Memory B cell (primary cell): ENCODE measurements around the gene CARMIL3.
A peak's percentile ranks its signal among the peaks of the same experiment; 100 is the strongest.

Source experiments
- ATAC-seq: fragments of 150-1000 bp; cut with Tn5 transposase; 2 replicates; pipeline ENCODE4 v1.10.0; 2021; ENCODE audit warnings: low read depth, mild to moderate bottlenecking, moderate library complexity
- DNase-seq, 2 donors: peaks; one replicate each; pipeline ENCODE4 v3.0.0; 2022; ENCODE audit warnings: low spot score in 2 of 2
- H3K27ac Mint-ChIP-seq: one replicate; pipeline ENCODE4 v1.8.0; 2022; ENCODE audit warnings: mild to moderate bottlenecking, moderate library complexity, mixed read lengths
- H3K27me3 Mint-ChIP-seq: one replicate; pipeline ENCODE4 v1.8.0; 2022; ENCODE audit warnings: mixed read lengths
- H3K36me3 Mint-ChIP-seq: one replicate; pipeline ENCODE4 v1.8.0; 2022; ENCODE audit warnings: mild to moderate bottlenecking, mixed read lengths
- H3K4me1 Mint-ChIP-seq: one replicate; pipeline ENCODE4 v1.8.0; 2022; ENCODE audit warnings: mixed read lengths
- H3K4me3 Mint-ChIP-seq: one replicate; pipeline ENCODE4 v1.8.0; 2022; ENCODE audit warnings: mild to moderate bottlenecking, moderate library complexity, mixed read lengths
- H3K9me3 Mint-ChIP-seq: one replicate; pipeline ENCODE4 v1.8.0; 2022; ENCODE audit warnings: mixed read lengths

CARMIL3 gene

DNA sequence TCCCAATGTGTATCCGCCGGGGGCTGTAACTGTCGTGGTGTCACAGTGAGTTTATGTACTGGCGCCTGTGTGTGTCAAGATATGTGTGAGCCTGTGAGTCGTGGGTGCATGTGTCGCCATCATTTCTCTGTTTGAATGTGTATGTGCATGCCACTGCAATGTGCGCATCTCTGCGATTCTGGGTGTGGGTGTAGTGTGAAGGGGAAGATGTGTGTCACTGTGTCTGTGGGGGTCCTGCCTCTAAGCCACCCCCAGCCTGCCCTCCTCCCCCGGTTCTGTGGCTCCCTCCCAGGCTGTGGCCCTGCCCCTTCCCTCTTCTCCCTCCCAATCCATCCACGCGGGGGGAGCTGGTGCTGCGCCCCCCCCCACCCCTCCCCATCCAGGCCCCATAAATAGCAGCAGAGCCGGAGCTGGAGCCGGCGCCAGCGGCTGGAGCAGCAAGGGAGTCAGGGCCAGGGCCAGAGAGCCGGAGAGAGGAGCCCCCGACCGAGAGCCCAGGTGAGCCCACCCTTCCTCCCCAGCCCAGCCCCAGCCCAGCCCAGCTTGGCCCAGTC is 19.4 kb downstream of the CARMIL3 start, which contains the start of gene CPNE6:
Gene CPNE6, plus strand, starts transcription at position 419 of the 554 bp plus-strand sequence. CDS start 1,375 bp downstream, outside the sequence.
- Mint-ChIP-seq H3K4me3 (no peak within 1 kb of the TSS), H3K27ac (no peak within 1 kb of the TSS)
- no peak for DNase-seq

DNA sequence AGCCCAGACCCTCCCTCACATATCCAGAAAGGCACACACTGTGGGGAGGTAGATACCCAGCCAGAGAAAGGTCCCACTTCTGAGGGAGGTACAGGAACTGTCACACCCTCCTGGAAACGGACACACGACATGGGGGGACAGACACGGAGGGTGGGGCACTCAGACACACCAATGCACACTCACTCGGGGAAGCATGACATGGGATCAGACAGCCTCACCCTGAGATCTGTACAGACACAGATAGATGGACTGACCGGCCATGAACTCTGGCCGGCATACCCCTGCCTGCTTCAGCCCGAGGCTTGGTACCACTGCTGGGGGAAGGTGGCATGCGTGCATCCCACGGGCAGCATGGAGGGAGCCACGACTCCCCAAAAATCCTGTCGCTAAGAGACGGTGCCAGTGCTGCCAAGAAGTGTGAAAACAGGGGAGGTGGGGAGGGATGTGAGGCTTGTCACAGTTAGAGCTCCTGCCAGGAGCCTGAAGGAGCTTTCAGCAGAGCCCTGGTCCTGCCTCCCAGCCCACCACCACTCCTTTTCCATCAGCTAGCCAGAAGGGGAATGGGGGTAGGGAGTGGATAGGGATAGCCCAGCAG is 20.1 kb downstream of the CARMIL3 start:
- Mint-ChIP-seq H3K9me3 (no peaks in the 10 kb centered on the region), H3K4me1 (peaks cover 15% of the 10 kb centered on the region), H3K36me3 (no peaks in the 10 kb centered on the region), H3K27ac (no peak overlapping the region), H3K27me3 (peaks cover 4% of the 10 kb centered on the region), H3K4me3 (no peak overlapping the region)
- ATAC-seq = no peak
- DNase-seq = no peak

More for the DNA sequence above, 19.4 kb downstream of the CARMIL3 start, which contains the start of gene CPNE6:
- H3K36me3 Mint-ChIP-seq = peaks cover 2% of the 10 kb centered on the region
- H3K27me3 Mint-ChIP-seq = peaks cover 4% of the 10 kb centered on the region
- no peaks in the 10 kb centered on the region for H3K9me3 Mint-ChIP-seq
- peaks cover 13% of the 10 kb centered on the region for H3K4me1 Mint-ChIP-seq
- no peak for ATAC-seq

DNA sequence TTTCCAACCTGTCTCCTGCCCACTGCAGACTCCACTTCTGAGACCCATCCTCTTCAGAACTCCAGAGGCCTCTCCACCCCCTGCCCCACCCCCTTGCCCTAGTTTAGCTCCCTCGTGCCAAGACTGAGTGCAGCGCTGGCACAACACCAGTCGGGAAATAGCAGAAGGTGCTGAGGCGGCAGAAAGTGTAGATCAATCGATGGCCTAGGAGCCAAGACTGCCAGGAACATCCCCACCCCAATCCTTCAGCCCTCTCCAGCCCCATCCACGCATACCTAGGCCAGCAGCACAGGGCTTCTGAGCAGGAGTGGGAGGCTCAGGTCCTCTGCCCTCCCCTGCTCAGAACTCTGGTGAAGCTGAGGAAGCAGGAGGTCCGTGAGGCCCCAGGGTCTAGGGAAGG is 20.6 kb downstream of the CARMIL3 start:
- Mint-ChIP-seq H3K27me3 (peaks cover 4% of the 10 kb centered on the region), H3K9me3 (no peaks in the 10 kb centered on the region), H3K4me1 (peaks cover 15% of the 10 kb centered on the region), H3K27ac (no peak overlapping the region), H3K4me3 (no peak overlapping the region), H3K36me3 (no peaks in the 10 kb centered on the region)
- ATAC-seq (no peak), DNase-seq (no peak)

DNA sequence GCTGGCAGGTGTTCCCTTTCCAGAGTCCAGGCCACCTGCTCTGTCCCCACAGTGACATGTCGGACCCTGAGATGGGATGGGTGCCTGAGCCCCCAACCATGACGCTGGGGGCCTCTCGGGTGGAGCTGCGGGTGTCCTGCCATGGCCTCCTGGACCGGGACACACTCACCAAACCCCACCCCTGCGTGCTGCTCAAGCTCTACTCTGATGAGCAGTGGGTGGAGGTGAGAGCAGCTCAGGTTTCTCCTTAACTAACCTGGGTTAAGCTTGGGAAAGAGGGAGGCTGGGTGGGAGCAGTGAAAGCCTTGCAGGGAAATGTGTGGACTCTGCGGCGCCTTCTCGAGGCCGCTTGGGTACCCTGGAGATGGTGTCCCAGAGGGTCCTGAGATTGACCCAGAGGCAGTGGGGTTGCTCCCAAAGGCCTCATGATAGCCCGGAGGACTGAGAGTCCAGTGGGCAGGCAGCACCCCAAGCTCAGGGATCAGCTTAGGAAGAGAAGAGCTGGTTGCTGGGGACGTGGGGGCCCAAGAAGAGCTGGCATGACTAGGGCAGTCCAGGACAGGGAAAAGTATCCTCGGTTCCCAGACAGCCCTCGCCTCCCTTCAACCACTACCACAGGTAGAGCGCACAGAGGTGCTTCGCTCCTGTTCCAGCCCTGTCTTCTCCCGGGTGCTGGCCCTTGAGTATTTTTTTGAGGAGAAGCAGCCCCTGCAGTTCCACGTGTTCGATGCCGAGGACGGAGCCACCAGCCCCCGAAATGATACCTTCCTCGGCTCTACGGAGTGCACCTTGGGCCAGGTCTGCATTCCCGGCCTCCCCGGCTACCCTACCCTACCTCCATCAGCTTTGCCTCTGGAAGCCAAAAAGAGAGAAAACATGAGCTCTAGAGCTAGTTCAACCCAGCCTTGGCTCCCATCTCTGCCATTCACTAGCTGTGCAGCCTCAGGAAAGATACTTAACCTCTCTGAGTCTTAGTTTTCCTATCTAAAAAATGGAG is 21.4 kb downstream of the CARMIL3 start:
- no peak overlapping the region for H3K27ac Mint-ChIP-seq
- ATAC-seq = no peak
- no peaks in the 10 kb centered on the region for H3K9me3 Mint-ChIP-seq
- H3K4me1 Mint-ChIP-seq = peaks cover 15% of the 10 kb centered on the region
- H3K4me3 Mint-ChIP-seq = no peak overlapping the region
- DNase-seq = no peak
- no peaks in the 10 kb centered on the region for H3K36me3 Mint-ChIP-seq
- peaks cover 4% of the 10 kb centered on the region for H3K27me3 Mint-ChIP-seq

GRCh38 chr14:24074625-24075484 is 23.0 kb downstream of the CARMIL3 start:
- Mint-ChIP-seq H3K27me3 (peaks cover 4% of the 10 kb centered on the region), H3K4me3 (peak overlapping the region; percentile 58), H3K27ac (peak overlapping the region; percentile 56), H3K36me3 (no peaks in the 10 kb centered on the region), H3K4me1 (peaks cover 23% of the 10 kb centered on the region), H3K9me3 (no peaks in the 10 kb centered on the region)
- ATAC-seq (no peak), DNase-seq (no peak)

DNA sequence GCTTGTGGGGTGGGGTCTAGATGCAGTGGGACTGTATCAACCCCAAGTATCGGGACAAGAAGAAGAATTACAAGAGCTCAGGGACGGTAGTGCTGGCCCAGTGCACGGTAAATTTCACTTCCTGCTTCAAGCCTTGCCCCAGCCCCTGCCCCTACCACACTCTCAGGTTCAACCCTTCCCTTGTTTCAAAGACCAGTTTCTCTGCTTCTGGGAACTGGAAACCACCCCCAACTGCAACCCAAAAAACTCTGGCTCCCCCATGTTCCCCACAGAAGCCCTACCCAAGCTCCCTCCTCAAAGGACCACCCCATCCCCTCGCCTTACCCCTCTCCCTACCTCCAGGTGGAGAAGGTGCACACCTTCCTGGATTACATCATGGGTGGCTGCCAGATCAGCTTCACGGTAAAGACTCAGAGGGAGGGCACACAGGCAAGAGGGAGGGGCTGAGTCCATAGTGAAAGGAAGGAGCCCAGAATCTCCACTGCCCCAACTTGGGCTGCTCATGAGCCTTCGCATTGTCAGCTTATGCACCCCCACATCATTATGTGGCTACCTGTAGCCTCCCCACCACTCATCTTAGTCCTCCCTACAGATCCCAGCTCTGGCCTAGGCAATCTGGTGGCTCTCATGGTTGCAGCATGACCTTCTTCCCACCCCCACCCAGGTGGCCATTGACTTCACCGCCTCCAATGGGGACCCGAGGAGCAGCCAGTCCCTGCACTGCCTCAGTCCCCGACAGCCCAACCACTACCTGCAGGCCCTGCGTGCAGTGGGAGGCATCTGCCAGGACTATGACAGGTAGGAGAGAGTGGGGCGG is 23.9 kb downstream of the CARMIL3 start:
- peak; percentile 92 for ATAC-seq

GRCh38 chr14:24076302-24076601 is 24.4 kb downstream of the CARMIL3 start:
- no peak for ATAC-seq
- Mint-ChIP-seq H3K27me3 (no peaks in the 10 kb centered on the region), H3K36me3 (no peaks in the 10 kb centered on the region), H3K4me1 (peaks cover 28% of the 10 kb centered on the region), H3K9me3 (no peaks in the 10 kb centered on the region), H3K4me3 (no peak overlapping the region), H3K27ac (peak overlapping the region; percentile 63)
- DNase-seq = no peak

More for the DNA sequence above, 23.9 kb downstream of the CARMIL3 start:
- Mint-ChIP-seq H3K4me1 (peaks cover 28% of the 10 kb centered on the region), H3K36me3 (no peaks in the 10 kb centered on the region), H3K9me3 (no peaks in the 10 kb centered on the region), H3K27me3 (peaks cover 4% of the 10 kb centered on the region), H3K27ac (peak overlapping the region; percentile 56), H3K4me3 (peak overlapping the region; percentile 58)
- DNase-seq = no peak

GRCh38 chr14:24077086-24077485 is 25.3 kb downstream of the CARMIL3 start:
- peak overlapping the region; percentile 63 for H3K27ac Mint-ChIP-seq
- H3K36me3 Mint-ChIP-seq = no peaks in the 10 kb centered on the region
- H3K4me1 Mint-ChIP-seq = peaks cover 32% of the 10 kb centered on the region
- DNase-seq (no peak), ATAC-seq (no peak)
- H3K4me3 Mint-ChIP-seq = no peak overlapping the region
- no peaks in the 10 kb centered on the region for H3K27me3 Mint-ChIP-seq
- H3K9me3 Mint-ChIP-seq = no peaks in the 10 kb centered on the region

DNA sequence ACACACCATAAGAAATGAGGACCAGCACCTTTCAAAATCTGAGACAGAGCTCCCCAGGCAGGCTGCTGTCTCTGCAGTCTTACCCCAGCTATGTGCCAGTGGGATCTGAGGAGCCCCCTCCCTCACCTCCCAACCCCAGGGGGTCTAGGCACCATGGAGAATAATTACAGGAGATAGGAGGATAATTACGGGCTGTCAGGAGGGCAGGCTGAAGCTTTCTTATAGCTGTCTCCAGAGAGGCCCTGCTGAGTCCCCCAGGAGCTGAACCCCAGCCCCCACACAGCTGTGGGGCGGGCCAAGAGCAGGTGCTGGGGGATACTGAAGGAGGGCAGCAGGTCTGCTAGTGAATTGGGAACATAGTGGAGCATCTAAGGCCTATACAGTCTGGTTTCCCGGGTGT is 26.3 kb downstream of the CARMIL3 start:
- Mint-ChIP-seq H3K4me1 (peaks cover 37% of the 10 kb centered on the region), H3K36me3 (no peaks in the 10 kb centered on the region), H3K27me3 (no peaks in the 10 kb centered on the region), H3K9me3 (no peaks in the 10 kb centered on the region), H3K4me3 (no peak overlapping the region), H3K27ac (no peak overlapping the region)
- no peak for ATAC-seq
- no peak for DNase-seq

DNA sequence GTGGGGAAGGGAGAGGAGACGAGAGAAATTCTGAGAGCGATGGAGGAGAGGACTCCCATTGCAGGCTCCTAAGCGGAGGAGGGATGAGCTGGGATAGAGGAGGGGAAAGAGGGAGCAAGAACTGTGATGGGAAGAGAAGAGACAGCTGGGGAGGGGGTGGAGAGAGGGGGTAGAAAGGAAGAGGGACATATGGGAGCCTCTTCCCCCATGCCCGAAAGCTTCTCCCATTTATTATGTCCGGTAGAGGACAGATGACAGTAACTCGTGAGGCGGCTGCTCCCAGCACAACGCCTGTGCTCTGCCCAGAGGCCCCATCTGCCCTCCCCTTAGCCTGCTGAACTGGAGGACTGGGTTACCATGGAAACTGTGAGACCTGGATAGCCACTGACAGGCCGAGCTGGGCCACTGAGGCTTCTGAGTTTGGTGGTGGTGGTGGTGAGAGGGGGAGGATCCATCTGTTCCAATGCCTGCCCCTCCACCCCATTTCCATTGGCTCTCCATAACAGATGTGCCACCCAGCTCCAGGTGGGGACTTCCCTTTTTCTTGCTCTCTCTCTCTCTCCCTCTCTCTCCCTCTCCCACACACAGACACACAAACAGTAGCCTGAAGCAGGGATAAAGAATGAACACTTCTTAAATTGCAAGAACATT is 27.8 kb downstream of the CARMIL3 start:
- Mint-ChIP-seq H3K4me1 (peaks cover 39% of the 10 kb centered on the region), H3K36me3 (no peaks in the 10 kb centered on the region), H3K9me3 (no peaks in the 10 kb centered on the region), H3K27ac (peak overlapping the region; percentile 86), H3K27me3 (no peaks in the 10 kb centered on the region), H3K4me3 (no peak overlapping the region)
- DNase-seq (no peak), ATAC-seq (no peak)

GRCh38 chr14:24080142-24080530 is 28.3 kb downstream of the CARMIL3 start:
- Mint-ChIP-seq H3K4me1 (peaks cover 40% of the 10 kb centered on the region), H3K4me3 (peak overlapping the region; percentile 65), H3K9me3 (no peaks in the 10 kb centered on the region), H3K27me3 (no peaks in the 10 kb centered on the region), H3K36me3 (no peaks in the 10 kb centered on the region), H3K27ac (peak overlapping the region; percentile 86)
- no peak for ATAC-seq
- no peak for DNase-seq

GRCh38 chr14:24080888-24081738 is 29.3 kb downstream of the CARMIL3 start:
- no peaks in the 10 kb centered on the region for H3K9me3 Mint-ChIP-seq
- peak overlapping the region; percentile 88 for H3K4me3 Mint-ChIP-seq

More at GRCh38 chr14:24080888-24081738, 29.3 kb downstream of the CARMIL3 start:
- no peaks in the 10 kb centered on the region for H3K36me3 Mint-ChIP-seq
- peaks cover 33% of the 10 kb centered on the region for H3K4me1 Mint-ChIP-seq
- peak overlapping the region; percentile 86 for H3K27ac Mint-ChIP-seq
- DNase-seq (peak; percentile 60 to 74), ATAC-seq (peak; percentile 94)
- no peaks in the 10 kb centered on the region for H3K27me3 Mint-ChIP-seq
